GM19438 (cell line): ENCODE measurements around the gene DOCK9.

Source experiments
- ATAC-seq: cut with Tn5 transposase; IDR thresholded peaks from one replicate; pipeline ENCODE4 v1.9.1; 2021; ENCODE audit warnings: low read depth; ENCODE audit not compliant: unreplicated experiment

DOCK9 gene

DNA sequence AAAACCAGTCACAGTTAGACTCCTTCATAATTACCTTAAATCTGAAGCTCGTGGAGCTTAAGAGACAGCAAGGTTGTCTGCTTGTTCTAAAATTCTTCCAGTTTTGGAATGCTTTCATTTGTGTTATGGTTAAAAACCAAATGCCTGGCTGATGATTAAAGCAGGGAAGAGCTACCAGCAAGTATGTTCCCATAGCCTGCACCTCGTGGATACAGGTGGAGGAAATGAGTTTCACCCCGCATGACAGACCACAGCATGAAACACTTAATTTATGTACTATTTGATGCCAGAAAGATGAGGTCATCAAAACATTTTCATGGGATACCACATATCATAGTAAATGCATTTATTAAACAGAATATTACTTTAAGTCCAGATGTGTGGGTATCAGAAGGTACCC lies 416 bp upstream of the DOCK9 start:
- ATAC-seq: no peak

DNA sequence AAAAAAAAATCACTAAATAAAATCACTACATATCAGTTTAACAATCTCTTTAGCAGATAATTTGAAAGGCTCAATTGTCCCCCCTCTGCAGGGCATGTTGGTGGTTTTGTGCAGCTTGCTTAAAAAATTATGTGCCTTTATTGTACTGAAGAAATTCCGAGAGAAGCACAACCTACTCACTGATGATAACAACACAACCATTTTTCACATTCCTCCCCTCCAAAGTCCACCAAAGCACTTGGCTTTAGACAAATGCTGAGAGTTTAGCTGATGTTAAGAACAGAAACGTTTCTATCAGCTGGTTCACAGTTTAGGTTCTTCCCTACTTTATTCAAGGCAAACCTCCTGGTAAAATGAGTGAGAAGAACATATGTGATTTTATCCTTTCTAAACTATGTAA lies 923 bp downstream of the DOCK9 start:
- no peak for ATAC-seq

DNA sequence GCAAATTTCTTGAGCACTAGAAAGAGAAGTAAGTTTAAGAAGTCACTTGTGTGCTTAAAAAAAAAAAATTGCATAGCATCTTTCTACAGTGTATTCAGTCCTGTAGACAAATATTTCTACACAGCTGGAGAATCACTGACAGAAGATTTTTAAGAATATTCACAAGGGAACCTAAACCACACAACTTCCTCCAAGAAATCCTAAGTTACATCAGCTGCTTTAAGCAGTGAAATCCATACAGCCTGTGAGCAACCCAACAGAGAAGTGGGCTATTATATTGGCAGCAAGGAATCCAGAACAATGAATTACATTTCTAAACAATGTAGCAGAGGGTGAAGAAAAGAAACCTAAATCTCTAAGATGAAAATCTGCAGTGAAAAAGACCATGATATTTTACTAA lies 1.5 kb downstream of the DOCK9 start:
- no peak for ATAC-seq

DNA sequence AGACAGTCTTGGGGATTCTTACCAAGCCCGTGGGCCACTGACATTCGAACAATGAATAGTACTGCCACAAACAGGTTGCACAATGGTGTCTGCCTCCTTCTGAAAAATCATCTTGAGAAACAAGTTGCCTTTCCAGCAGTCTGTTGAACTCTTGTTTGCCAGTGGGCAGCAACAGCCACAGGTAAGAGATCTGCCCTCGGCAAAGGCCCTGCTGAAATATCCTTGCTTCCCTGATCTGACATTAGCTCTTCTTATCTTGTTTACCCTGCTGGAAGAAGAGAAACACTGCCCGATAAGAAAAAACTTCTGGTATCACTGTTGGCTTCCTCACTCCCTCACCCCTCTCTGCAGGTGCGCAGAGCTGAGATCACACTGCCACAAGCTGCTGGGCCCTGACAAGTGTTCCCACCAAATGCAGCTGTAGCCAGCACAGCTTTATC lies 2.0 kb downstream of the DOCK9 start:
- ATAC-seq: no peak

DNA sequence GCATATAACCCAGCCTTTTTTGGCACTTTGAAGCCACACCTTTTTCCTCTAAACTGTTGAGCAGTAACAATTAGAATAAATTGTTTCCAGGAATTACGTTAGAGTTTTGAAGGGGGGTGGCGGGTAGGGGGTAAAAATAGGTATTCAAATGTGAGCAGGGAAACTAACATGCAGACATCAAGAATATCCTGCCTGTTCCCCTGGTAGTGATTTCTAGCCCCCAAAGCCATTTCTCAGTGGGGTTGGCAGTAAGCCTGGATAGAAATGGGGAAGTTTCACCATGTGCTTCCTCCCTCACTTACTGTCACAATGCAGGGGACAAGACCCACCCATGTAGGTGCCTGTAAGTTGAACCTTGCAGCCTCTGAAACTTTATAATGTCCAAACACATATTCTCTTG lies 3.8 kb downstream of the DOCK9 start:
- ATAC-seq: no peak

DNA sequence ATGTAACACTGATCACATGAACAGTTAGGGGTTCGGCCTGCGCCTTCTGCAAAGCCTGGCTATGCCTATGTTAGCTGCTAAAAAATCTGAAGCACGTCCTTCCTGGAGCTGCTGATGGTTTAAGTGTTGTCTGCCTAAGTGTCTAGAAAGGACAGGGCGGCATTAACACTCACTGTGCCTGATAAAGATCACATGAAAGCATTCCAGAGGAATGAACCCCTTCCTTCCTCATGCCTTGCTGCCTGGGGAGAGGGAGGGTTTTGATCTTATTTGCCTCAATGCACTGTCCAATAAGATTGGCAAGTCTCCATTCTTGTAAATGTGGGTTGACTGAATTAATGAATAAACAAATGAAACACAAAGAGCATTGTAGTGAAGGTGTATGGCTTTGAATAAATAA lies 5.2 kb downstream of the DOCK9 start:
- ATAC-seq: no peak

DNA sequence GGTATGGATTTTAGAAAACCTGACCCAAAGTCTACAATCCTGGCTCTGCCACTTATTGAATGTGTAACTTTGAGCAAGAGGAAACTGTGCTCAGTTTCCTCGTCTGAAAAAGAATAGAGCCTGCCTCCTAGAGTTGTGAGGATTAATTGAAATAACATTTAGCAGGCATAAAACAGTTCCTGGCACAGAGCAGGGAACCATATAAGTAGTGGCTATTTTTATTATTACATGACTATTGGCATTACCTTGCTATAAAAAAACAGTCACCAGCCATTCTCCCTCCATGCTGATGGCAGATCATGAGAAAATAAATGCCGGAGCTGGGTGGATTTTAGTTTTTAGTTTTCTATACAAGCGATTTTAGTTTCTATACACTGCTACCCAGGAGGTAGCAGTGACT lies 5.8 kb downstream of the DOCK9 start:
- ATAC-seq: no peak

DNA sequence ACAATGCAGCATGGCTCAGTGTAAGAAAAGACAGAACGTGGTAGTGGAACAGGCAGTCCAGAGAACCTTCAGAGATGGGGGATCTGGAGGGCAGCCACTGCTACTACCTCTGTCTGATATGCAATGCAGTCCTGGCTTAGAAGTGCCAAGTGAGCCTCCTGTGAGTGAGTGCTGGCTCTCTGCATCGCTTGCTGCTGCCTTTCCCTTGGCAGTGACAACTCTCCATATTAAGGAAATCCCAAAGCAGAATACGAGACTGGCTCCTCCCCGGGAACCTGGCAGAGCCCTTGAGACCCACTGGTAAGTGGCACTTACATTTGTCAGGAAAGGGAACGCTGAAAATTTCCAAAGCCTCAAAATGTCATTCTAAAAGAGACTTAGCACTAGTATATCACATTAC lies 7.5 kb downstream of the DOCK9 start:
- no peak for ATAC-seq

DNA sequence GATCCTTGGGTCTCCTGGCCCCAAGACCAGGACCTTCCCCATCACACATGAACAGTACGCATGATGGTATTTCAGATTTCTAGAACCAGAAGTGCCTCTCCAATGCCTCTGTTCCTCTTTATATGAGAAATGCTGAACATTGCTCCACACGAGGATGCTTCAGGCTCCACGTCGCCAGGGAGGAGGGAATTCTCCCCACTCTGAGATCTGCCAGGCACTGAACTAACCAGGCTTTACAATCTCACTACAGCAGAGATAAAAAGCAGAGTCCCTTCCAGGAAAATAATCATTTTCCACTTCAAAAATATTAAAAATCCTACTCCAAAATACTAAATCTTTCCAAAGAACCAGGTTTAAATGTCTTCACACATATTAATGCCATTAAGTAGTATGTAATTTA lies 10.4 kb downstream of the DOCK9 start:
- no peak for ATAC-seq

DNA sequence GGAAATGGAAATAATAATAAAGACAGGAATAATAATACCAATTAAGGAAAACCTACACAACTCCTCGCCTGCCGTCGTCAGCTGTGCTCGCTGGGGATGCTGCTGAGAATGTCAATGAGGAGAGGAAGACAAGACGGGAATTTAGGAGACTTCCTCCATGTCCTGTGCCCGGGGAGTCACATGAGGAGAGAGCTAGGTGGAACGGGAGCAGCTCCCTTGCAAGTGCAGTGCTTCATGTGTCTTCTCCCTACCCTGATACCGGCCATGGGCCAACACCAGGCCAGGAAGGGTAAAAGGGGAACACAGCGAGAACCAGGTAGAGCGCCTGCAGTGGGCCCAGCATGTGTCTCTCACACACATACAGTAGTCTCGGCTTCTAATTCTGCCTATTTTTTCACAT lies 11.8 kb downstream of the DOCK9 start:
- ATAC-seq: no peak

DNA sequence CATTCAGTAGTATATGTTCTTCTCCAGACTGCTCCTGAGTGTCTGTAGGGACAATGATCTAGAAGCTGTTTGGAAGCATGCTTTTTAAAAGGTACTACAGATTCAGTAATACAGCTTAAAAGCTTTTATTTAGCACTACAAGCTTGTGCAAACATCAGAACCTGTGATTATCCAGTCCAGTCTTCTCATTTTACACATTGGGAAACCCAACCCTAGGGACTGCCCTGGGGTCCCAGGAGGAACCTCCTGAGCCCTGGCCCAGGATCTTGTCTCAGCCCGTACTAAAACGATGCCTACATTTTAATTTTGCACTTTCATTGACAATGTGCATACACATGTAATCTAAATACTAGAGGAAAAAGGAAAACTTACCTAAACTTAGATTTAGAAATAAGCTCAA lies 12.5 kb downstream of the DOCK9 start:
- ATAC-seq: no peak

DNA sequence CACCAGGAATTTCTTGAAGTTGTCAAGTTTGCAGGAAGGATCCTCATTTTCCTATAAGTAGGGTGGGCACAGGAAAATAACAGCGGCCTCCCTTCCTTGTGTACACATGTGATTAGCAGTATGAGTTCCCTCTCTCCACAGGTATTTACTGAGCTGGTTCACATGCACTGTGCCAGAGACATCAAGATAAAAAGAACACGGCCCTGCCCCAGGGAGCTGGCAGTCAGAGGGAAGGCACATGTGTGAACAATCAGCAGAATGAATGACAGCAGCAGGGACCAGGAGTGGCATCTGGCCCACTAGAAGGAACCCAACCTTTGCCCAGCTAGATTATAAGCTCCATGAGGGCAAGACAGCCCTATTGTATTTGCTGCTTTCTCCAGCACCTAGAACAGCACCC lies 13.9 kb downstream of the DOCK9 start:
- no peak for ATAC-seq

DNA sequence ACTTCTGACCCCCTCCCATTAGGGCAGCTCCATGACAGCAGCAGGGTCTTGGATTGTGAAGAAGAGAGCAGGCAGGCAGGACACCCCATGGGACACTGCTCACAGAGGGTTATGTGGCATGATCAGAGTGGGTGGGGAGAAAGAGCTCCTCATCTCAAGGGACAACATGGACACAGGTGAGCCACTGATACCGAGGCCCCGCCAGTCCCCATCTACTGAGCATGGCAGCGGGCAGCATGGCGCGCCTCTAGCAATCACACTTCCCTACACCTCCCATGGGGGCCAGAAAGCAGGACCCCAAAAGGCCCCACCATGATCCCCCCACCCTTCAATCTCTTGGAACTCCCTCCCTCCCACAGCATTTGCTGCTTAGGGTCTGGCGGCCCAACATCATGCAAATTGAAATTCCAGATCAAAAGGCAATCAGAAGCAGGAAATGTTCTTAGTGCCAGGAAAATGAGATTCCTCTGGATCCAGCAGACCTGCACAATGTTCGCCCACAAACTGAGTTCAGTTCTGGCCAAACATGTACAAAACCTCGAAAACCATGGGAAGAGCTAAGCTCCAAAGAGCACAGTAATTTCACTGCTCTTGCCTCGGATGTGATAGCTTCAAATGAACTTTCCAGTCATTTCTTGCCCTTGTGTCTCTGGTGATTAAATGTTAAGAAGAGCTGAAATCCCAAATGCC lies 14.8 kb downstream of the DOCK9 start:
- no peak for ATAC-seq

DNA sequence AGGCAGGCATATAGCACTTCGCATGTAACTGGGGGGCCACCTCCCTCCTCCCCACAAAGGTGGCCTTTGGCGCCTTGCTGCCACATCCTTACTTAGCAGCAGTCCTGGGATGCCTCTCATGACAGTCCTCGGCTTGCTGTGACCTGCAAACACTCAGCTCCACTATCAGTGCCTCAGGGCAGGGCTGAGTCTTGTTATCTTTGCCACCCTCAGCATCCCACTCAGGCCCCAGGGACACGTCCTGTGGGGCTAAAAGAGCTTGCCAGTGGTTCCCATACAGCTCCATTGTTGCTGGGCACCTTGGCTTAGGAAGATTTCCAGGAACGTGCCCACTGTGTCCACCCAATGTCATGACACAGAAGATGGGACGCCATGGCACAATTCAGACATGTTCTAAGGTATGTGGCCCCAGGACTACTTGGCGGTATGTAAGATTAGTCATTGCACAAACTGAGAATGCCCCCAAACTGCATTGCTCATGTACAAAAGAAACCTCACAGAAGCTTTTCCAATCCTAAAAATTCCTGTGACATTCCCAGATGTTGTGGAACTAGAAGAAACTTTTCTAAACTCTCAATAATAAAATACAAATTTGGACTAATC lies 16.3 kb downstream of the DOCK9 start:
- ATAC-seq: no peak

DNA sequence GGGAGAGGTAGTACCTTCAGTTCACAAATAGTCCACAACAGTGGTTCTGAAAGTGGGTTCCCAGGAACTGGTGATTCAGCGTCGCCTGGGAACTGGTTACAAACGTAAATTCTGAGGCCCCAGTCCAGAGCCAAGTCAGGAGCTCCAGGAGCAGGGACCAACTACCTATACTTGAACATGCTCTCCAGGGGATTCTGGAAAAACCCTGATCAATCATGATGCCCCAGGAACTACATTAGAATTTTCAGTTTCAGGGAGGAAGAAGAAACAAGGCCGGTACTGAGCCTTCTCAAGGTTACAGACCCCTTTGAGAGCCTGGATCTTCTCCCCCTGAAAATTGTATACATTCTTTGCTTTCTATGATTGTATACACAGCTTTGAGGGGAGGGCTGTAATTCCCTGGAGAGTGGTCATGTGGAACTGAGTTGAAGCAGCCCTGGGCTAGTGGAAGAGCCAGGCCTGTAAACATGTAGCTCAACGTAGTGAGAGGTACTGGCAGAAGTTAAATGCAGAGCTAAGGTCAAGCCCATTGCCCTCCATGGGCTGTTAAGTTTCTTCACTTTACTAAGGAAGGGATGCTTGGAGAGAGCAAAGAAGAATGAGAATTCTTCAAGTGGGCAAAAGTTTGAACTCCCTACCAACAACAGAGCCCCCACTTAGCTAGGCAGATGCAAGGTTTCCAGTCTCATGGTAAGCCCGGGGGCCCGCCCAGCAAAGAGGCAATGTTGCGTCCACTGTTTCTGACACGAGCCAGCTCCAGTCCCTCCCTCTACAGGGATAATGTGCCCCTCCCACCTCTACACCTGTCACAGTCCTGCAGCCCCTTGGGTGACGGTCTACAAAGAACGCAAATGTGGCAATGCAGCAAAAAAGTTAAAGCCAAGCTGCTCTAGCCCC lies 17.0 kb downstream of the DOCK9 start:
- ATAC-seq: no peak

DNA sequence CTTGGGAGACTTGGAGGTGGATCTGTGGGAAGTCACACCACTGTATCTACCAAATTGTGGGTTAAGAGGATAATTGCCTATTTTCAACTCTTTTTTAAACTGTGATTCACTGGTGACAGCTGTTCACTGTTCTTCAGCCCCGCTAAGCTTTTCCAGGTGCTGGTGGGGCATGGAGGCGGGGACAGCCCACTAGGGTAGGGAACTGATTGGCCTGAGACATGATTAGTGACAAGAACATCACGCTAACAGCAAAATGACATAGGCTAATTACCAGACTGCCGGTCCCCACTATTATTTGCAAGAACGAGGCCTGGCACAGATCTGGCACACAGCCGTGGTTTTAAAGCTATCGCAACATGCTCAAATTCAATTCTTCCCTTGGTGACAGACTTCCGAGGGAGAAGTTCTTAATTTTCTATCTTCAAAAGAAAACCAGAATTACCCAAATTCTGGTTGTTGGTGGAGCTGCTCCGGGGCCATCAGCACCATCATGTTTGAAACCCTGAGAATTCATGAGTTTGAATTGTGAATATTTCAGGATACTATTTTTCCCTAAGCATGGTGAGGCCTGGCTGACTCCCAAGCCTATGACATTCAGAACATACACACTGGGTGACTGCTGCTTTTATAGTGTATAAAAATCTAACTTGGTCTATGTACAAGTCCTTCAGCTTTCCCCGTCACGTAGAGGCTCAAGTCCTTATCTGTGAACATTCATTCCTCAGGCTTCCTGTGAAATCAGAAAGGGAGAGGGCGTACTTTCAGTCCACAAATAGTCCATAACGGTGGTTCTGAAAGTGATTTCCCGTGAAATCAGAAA lies 17.9 kb downstream of the DOCK9 start:
- no peak for ATAC-seq

DNA sequence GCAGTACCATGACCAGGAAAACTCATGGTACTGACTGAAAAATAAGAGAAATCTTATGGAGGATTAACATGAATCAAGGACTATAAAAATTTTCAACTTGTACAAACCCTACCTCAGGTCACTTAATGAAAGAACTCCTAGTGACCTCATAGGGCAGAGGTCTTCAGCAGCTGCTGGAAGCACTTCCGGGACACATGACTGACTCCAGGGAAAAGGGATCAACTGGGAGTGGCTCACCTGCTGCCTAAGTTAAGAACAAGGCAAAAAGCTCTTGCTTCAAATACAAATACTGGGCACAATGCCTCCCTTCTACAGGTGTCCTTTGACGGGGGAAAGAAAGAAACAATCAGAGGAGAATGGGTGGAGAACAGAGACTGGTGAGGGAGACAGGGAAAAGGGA lies 18.6 kb downstream of the DOCK9 start:
- no peak for ATAC-seq

DNA sequence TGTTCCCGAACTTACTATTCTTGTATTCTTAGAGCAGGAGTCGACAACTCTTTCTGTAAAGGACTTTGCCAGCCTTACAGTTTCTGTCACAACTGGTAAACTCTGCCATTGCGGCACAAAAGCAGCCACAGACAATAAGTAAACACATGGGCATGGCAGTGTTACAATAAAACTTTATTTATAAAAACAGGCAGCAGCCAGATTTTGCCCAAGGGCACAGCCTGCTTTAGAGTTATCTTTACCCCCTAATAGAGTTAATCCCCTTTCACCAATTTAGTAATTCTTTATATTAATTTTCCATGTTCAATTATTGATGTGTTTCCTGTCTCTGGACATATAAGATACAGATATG lies 19.4 kb downstream of the DOCK9 start:
- no peak for ATAC-seq

DNA sequence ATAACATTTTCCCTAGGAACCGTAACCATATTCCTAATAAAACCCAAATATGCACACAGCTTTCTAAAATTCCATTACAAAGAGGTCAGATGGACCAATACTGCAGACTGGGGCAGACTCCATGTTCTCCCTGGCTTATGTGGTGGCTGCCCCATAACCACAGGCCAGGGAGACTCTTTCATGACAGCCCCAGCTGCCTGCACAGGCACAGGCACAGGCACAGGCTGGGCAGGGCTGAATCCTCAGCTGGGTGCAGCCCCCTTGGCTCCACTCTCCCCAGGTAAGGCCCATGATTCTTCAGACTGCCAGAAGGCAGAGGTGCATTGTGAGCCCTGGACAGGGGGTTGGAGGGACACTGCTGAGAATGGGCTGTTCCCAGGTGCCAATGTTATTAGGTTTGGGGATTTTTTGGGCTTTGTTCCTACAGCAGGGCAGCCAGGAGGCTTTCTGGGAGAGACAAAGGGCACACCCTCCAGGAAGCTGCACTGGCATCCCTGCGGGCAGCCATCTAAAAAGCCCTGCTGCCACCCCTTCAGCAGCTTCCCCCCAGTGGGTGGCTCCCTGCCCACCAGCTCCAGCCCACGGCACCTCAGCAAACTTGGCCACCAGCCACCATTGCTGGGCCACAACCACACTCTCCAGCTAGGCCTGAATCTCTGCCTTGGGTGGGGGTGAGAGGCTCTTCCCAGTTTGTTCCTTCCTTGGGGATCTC lies 20.0 kb downstream of the DOCK9 start:
- no peak for ATAC-seq

DNA sequence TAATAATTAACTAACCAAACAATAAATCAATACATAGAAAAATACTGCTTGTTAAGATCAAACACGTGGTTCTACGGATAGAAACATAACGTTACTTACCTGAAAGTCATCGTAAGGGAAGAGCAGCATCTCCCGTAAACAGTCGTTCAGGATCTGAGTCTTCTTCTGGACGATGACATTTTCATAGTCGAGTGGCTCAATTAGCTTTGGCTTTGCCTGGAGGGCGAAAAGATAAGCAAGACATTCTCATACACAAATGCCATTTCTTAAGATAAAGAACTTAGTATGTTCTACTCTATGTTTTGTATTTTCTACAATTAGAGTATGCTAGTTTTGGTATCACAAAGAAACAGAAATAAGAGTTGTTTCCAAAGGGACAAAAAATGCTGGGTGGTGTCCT lies 22.5 kb downstream of the DOCK9 start:
- ATAC-seq: no peak
